Measurements from ENCODE around the gene DRAP1. TPM values are rescaled to one million over a fixed set of nuclear protein-coding genes. Genes with fewer than 3 reads are reported as not detected.
A peak's percentile ranks its signal among the peaks of the same experiment; 100 is the strongest.

Gene DRAP1
- total and polyA plus RNA-seq, 9 of the 15 experiments (the other 6 are each of a cell fraction or from before 2014, with no cell fraction given) = 9.6 to 200 (median 92.9) TPM

- no peak for TF ChIP-seq IRF9 (tag; IDR thresholded peaks at IDR 0.05)
- no peak for TF ChIP-seq ZNF140 (CRISPR knock-in tag; IDR thresholded peaks at IDR 0.05)
- no peak for TF ChIP-seq CBX8 (IDR thresholded peaks at IDR 0.05; ENCODE audit: borderline replicate concordance, extremely low read depth, low read depth, low read length, poor library complexity, severe bottlenecking)
- peak; percentile 78; the same call in 1 of the 2 replicates for TF ChIP-seq NR1H2 (CRISPR knock-in tag; IDR thresholded peaks at IDR 0.05)
- TF ChIP-seq TAF1 (IDR thresholded peaks at IDR 0.05; ENCODE audit: control insufficient read depth, extremely low read depth, insufficient read depth, low read length, severe bottlenecking) = peak; percentile 90
- peak; percentile 68; the same call in 1 of the 2 replicates for TF ChIP-seq ZBTB7A (IDR thresholded peaks at IDR 0.05; ENCODE audit: borderline replicate concordance, control insufficient read depth, low read depth, low read length)
- TF ChIP-seq MTA2 (IDR thresholded peaks at IDR 0.05; ENCODE audit: low read depth) = no peak
- TF ChIP-seq SMARCE1 (IDR thresholded peaks at IDR 0.05) = no peak
- no peak for TF ChIP-seq RHOXF2B (CRISPR knock-in tag; conservative IDR thresholded peaks at IDR 0.05)
- no peak; the same call in 1 of the 2 replicates for TF ChIP-seq PTBP1 (IDR thresholded peaks at IDR 0.05; ENCODE audit: low read depth, low read length)
- TF ChIP-seq SMC3 (conservative IDR thresholded peaks at IDR 0.05; ENCODE audit: insufficient read depth, low read depth, low read length) = no peak
- no peak for TF ChIP-seq MBD2 (IDR thresholded peaks at IDR 0.05; ENCODE audit: borderline replicate concordance, low read depth)
- no peak for TF ChIP-seq MCM3 (IDR thresholded peaks at IDR 0.05)
- TF ChIP-seq MAFK (IDR thresholded peaks at IDR 0.05; ENCODE audit: low read length) = no peak
- TF ChIP-seq, protein P1, sequence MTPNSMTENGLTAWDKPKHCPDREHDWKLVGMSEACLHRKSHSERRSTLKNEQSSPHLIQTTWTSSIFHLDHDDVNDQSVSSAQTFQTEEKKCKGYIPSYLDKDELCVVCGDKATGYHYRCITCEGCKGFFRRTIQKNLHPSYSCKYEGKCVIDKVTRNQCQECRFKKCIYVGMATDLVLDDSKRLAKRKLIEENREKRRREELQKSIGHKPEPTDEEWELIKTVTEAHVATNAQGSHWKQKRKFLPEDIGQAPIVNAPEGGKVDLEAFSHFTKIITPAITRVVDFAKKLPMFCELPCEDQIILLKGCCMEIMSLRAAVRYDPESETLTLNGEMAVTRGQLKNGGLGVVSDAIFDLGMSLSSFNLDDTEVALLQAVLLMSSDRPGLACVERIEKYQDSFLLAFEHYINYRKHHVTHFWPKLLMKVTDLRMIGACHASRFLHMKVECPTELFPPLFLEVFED (CRISPR knock-in tag; conservative IDR thresholded peaks at IDR 0.05) = no peak
- TF ChIP-seq SRF (CRISPR knock-in tag; IDR thresholded peaks at IDR 0.05) = peak in 1 of 2 experiments; percentile 44; a peak in 2 of 4 replicates
- no peak for TF ChIP-seq KAT7 (CRISPR knock-in tag; IDR thresholded peaks at IDR 0.05; ENCODE audit: borderline replicate concordance)
- no peak for TF ChIP-seq CBFA2T3 (IDR thresholded peaks at IDR 0.05)
- TF ChIP-seq PHTF2 (CRISPR knock-in tag; IDR thresholded peaks at IDR 0.05) = no peak
- 0 out of 2 replicates have a peak, but pooled peaks have one; percentile 19 for TF ChIP-seq ZNF449 (CRISPR knock-in tag; IDR thresholded peaks at IDR 0.05)
- no peak for TF ChIP-seq BRF2 (IDR thresholded peaks at IDR 0.05; ENCODE audit: borderline replicate concordance, insufficient read depth, insufficient read length)
- TF ChIP-seq CBFB (CRISPR knock-in tag; IDR thresholded peaks at IDR 0.05) = no peak
These were observed 28.7 kb upstream of the DRAP1 start, which contains the start of gene CCDC85B (continued) for GRCh38 chr11:65890324-65891218.
